ENCODE measurements around the gene DBT. TPM values are rescaled to one million over a fixed set of nuclear protein-coding genes. Genes with fewer than 3 reads are reported as not detected.

DBT gene
- total RNA-seq, 2 experiments from 2014 or later = 11.4 to 11.7 TPM

GRCh38 chr1:100146958-100147357, 102.7 kb downstream of the DBT start:
- peaks cover 2% of the 10 kb centered on the region for H3K4me1 Mint-ChIP-seq (ENCODE audit: low read depth)
- intact Hi-C loops (cut with micrococcal nuclease) = no loop called here
- no peak for DNase-seq
- no peaks in the 10 kb centered on the region for H3K9me3 Mint-ChIP-seq
- H3K27me3 Mint-ChIP-seq = no peaks in the 10 kb centered on the region
- ChIA-PET CTCF (interaction anchor here (1.8 kb wide), 1 partner anchor 313 kb away, joined by 6 read pairs; no protein-coding TSS in a partner anchor), POLR2A (no interaction called here)
- no peak overlapping the region for H3K27ac Mint-ChIP-seq
- H3K36me3 Mint-ChIP-seq = peaks cover 33% of the 10 kb centered on the region
- no peak overlapping the region for H3K4me3 Mint-ChIP-seq

GRCh38 chr1:100145116-100145515, 104.5 kb downstream of the DBT start:
- H3K27me3 Mint-ChIP-seq = no peaks in the 10 kb centered on the region
- no peaks in the 10 kb centered on the region for H3K9me3 Mint-ChIP-seq
- H3K36me3 Mint-ChIP-seq = peaks cover 39% of the 10 kb centered on the region
- ChIA-PET CTCF (no interaction called here), POLR2A (no interaction called here)
- intact Hi-C loops (cut with micrococcal nuclease) = no loop called here
- no peak overlapping the region for H3K4me3 Mint-ChIP-seq
- no peaks in the 10 kb centered on the region for H3K4me1 Mint-ChIP-seq (ENCODE audit: low read depth)
- DNase-seq = no peak
- no peak overlapping the region for H3K27ac Mint-ChIP-seq

GRCh38 chr1:100142343-100142742, 107.3 kb downstream of the DBT start:
- H3K9me3 Mint-ChIP-seq = no peaks in the 10 kb centered on the region
- ChIA-PET CTCF (interaction anchor here (1.0 kb wide), 1 partner anchor 11 kb away, joined by 4 read pairs; no protein-coding TSS in a partner anchor), POLR2A (no interaction called here)
- no peak for DNase-seq
- no peaks in the 10 kb centered on the region for H3K4me1 Mint-ChIP-seq (ENCODE audit: low read depth)
- H3K27ac Mint-ChIP-seq = no peak overlapping the region
- intact Hi-C loops (cut with micrococcal nuclease) = no loop called here
- peaks cover 49% of the 10 kb centered on the region for H3K36me3 Mint-ChIP-seq
- no peaks in the 10 kb centered on the region for H3K27me3 Mint-ChIP-seq
- H3K4me3 Mint-ChIP-seq = no peak overlapping the region

GRCh38 chr1:100141192-100141591, 108.4 kb downstream of the DBT start:
- Mint-ChIP-seq H3K36me3 (peaks cover 47% of the 10 kb centered on the region), H3K27ac (no peak overlapping the region)

GRCh38 chr1:100137602-100138001, 112.0 kb downstream of the DBT start:
- no peak overlapping the region for H3K27ac Mint-ChIP-seq
- intact Hi-C loops (cut with micrococcal nuclease) = no loop called here
- no peak for DNase-seq
- POLR2A ChIA-PET = no interaction called here
- no peak overlapping the region for H3K4me3 Mint-ChIP-seq
- H3K4me1 Mint-ChIP-seq (ENCODE audit: low read depth) = peaks cover 12% of the 10 kb centered on the region
- H3K27me3 Mint-ChIP-seq = no peaks in the 10 kb centered on the region
- peaks cover 29% of the 10 kb centered on the region for H3K36me3 Mint-ChIP-seq
- CTCF ChIA-PET = no interaction called here
- no peaks in the 10 kb centered on the region for H3K9me3 Mint-ChIP-seq

More at GRCh38 chr1:100141192-100141591, 108.4 kb downstream of the DBT start:
- no peaks in the 10 kb centered on the region for H3K4me1 Mint-ChIP-seq (ENCODE audit: low read depth)
- DNase-seq = no peak
- no peaks in the 10 kb centered on the region for H3K27me3 Mint-ChIP-seq
- CTCF ChIA-PET = interaction anchor here (1.0 kb wide), 1 partner anchor 10 kb away, joined by 4 read pairs; no protein-coding TSS in a partner anchor
- POLR2A ChIA-PET = no interaction called here
- intact Hi-C loops (cut with micrococcal nuclease) = no loop called here
- no peaks in the 10 kb centered on the region for H3K9me3 Mint-ChIP-seq
- no peak overlapping the region for H3K4me3 Mint-ChIP-seq

Small RNAs within 50 kb of the gene (microRNA-seq; reads per million reads assigned to microRNA genes)
- gene MIR553 (ENCODE audit: borderline microRNAs expressed, borderline number of aligned reads, borderline replicate concordance) = not detected

Other genes starting within 250 kb of the DBT start
- gene SASS6, start 116.9 kb downstream of the DBT start, total RNA-seq = 10 to 100 TPM; 11.5 to 12.0 TPM
- gene TRMT13, start 116.7 kb downstream of the DBT start, total RNA-seq = 10 to 100 TPM; 17.5 TPM
- under 1 TPM; 0.17 to 0.64 TPM for gene LRRC39, start 71.6 kb downstream of the DBT start, total RNA-seq
- 10 to 100 TPM; 56.6 to 58.2 TPM for gene RTCA, start 16.4 kb upstream of the DBT start, total RNA-seq
- gene CDC14A, start 102.7 kb upstream of the DBT start, total RNA-seq = 10 to 100 TPM; 18.9 to 20.2 TPM

All from activated CD4-positive, alpha-beta memory T cell treated with anti-CD3 and anti-CD28 coated beads for 36 hours (primary cell).